ENCODE measurements around the gene PTTG1IP. TPM values are rescaled to one million over a fixed set of nuclear protein-coding genes. Genes with fewer than 3 reads are reported as not detected.
A peak's percentile ranks its signal among the peaks of the same experiment; 100 is the strongest.

Gene PTTG1IP
- total and polyA plus RNA-seq, 2 of the 13 experiments (the other 11 are each of a cell fraction or from before 2014, with no cell fraction given): 161 to 700 TPM

- TF ChIP-seq HOXA3 (CRISPR knock-in tag; IDR thresholded peaks at IDR 0.05) (peak; percentile 26; the same call in 1 of the 2 replicates), PRPF4 (IDR thresholded peaks at IDR 0.05; ENCODE audit: low read depth, low read length, poor library complexity, severe bottlenecking) (peak; percentile 1), HNRNPL (IDR thresholded peaks at IDR 0.05; ENCODE audit: low read depth, low read length) (no peak), E2F1 (CRISPR knock-in tag; IDR thresholded peaks at IDR 0.05) (no peak), ZGPAT (CRISPR knock-in tag; IDR thresholded peaks at IDR 0.05) (no peak), RFXAP (CRISPR knock-in tag; IDR thresholded peaks at IDR 0.05; ENCODE audit: borderline replicate concordance) (no peak), ZNF883 (CRISPR knock-in tag; IDR thresholded peaks at IDR 0.05; ENCODE audit: not compliant biosample characterization) (no peak), ZBTB26 (CRISPR knock-in tag; IDR thresholded peaks at IDR 0.05; ENCODE audit: borderline replicate concordance) (no peak), ZNF572 (CRISPR knock-in tag; IDR thresholded peaks at IDR 0.05) (no peak), MLX (CRISPR knock-in tag; IDR thresholded peaks at IDR 0.05) (no peak), LCORL (IDR thresholded peaks at IDR 0.05) (no peak), LCORL (CRISPR knock-in tag; IDR thresholded peaks at IDR 0.05) (0 out of 2 replicates have a peak, but pooled peaks have one; percentile 19), ZNF788 (CRISPR knock-in tag; IDR thresholded peaks at IDR 0.05; ENCODE audit: borderline replicate concordance) (no peak), ZNF687 (CRISPR knock-in tag; IDR thresholded peaks at IDR 0.05) (peak; percentile 13; the same call in 1 of the 2 replicates), TIGD3 (CRISPR knock-in tag; IDR thresholded peaks at IDR 0.05; ENCODE audit: borderline replicate concordance) (no peak), EED (CRISPR knock-in tag; IDR thresholded peaks at IDR 0.05) (no peak), ZNF317 (CRISPR knock-in tag; IDR thresholded peaks at IDR 0.05) (no peak), NR3C1 (CRISPR knock-in tag; IDR thresholded peaks at IDR 0.05) (no peak)
These were observed 1.2 kb upstream of the PTTG1IP start (continued) for GRCh38 chr21:44874497-44875315.

Data from HepG2 (cell line).